ENCODE results near the gene TTC3. TPM values are rescaled to one million over a fixed set of nuclear protein-coding genes. Genes with fewer than 3 reads are reported as not detected.

Gene TTC3
- total RNA-seq (2011; cell fraction: chromatin; rRNA removed; ENCODE audit: low replicate concordance): 68.3 and 340 TPM in 2 replicates
- total RNA-seq (2011; cell fraction: nucleolus; rRNA removed): 36.7 and 62.0 TPM in 2 replicates
- 111 and 148 TPM in 2 replicates for total RNA-seq (2011; cell fraction: nucleoplasm; rRNA removed)
- total RNA-seq (2014; rRNA removed): 92.0 and 120 TPM in 2 replicates
- total RNA-seq (2014; rRNA removed; fragmentation: Illumina TruSeq; extraction: Trizol): 76.9 and 79.7 TPM in 2 replicates
- 78.7 and 84.1 TPM in 2 replicates for total RNA-seq (2015; rRNA removed; fragmentation: Illumina TruSeq; extraction: Trizol)
- 70.2 and 72.3 TPM in 2 replicates for total RNA-seq (2021)
- 50.9 and 55.2 TPM in 2 replicates for polyA plus RNA-seq (2011; rRNA removed)
- polyA plus RNA-seq (2011; cell fraction: cytosol; rRNA removed): 23.6 and 27.3 TPM in 2 replicates
- polyA plus RNA-seq (2011; cell fraction: nucleus; rRNA removed): 76.0 and 95.6 TPM in 2 replicates
- polyA plus RNA-seq (2012): 39.0 and 63.6 TPM in 2 replicates
- 55.2 and 59.5 TPM in 2 replicates for polyA plus RNA-seq (2014; fragmentation: Illumina TruSeq; extraction: Trizol)
- 10 to 100 TPM; 17.5 to 20.2 TPM for polyA plus RNA-seq (2014; fragmentation: Nextera tagmentation; extraction: Ambion mirVana)
- 43.8 and 45.5 TPM in 2 replicates for polyA plus RNA-seq (2014; rRNA removed)
- 113 and 162 TPM in 2 replicates for polyA minus RNA-seq (2011; rRNA and poly(A)+ RNA removed)
- polyA minus RNA-seq (2011; cell fraction: cytosol; rRNA and poly(A)+ RNA removed): 61.4 and 64.4 TPM in 2 replicates
- polyA minus RNA-seq (2011; cell fraction: nucleus; rRNA and poly(A)+ RNA removed): 81.3 and 164 TPM in 2 replicates
- percentile 83 among the genes with signal in this experiment for Bru-seq, nascent RNA
- BruChase-seq, experiment 1, labeled RNA remaining after a 2-hour chase: percentile 88 among the genes with signal in this experiment
- BruChase-seq, experiment 2, labeled RNA remaining after a 6-hour chase: percentile 90 among the genes with signal in this experiment
- long read RNA-seq, experiment 1, transcript TTC3-210 (26 exons, 2,451 nt): major isoform, 10 of 220 reads
- long read RNA-seq, experiment 1, partial matches to known transcripts: 117 of 220 reads
- long read RNA-seq, experiment 1, other reads (novel, unspliced or antisense): 88 of 220 reads
- long read RNA-seq, experiment 2, partial matches to known transcripts: 16 of 51 reads
- long read RNA-seq, experiment 2, other reads (novel, unspliced or antisense): 35 of 51 reads
- long read RNA-seq, experiment 3, partial matches to known transcripts: 9 of 17 reads
- long read RNA-seq, experiment 3, other reads (novel, unspliced or antisense): 6 of 17 reads

DNA sequence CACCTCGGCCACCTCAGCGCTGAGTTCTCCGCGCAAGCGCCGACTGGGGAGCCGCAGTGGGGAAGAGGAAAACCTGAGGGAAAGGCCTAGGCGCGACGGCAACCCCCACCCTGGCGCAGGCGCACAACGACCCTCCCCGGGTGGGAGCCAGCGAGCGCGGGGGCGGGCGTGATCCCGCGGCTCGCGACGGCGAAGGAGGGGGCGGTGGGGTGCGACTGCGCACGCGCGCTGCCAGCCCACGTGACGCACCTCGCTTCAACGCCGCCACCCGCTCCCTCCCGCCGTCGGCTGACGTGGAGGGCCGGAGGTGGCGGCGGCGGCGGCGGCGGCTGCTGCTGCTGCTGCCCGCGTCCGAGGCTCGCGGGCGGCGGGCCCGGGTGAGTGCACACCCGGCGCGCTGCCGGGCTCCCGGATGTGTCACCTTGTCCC is at the start of gene TTC3, which contains the start of gene PIGP:
TSS of gene TTC3 (plus strand) at position 267 of the 429 bp plus-strand sequence. CDS start 14,004 bp downstream, outside the sequence.
TSS of gene PIGP (minus strand) at position 84 of the 429 bp plus-strand sequence. CDS start 556 bp downstream, outside the sequence.
- in situ Hi-C loops (cut with MboI) (no loop called here), intact Hi-C loops (cut with micrococcal nuclease) (no loop called here)
- H2AFZ ChIP-seq (ENCODE audit: low read depth, low read length): peak within 1 kb of the TSS; percentile 88
- H3K79me2 ChIP-seq (ENCODE audit: control insufficient read depth, insufficient read depth, low read length): peaks cover 63% of the 10 kb centered on the region
- no peaks in the 10 kb centered on the region for H3K27me3 ChIP-seq (ENCODE audit: control insufficient read depth in 2 of 2, insufficient read depth in 2 of 2, low read length in 2 of 2)
- ATAC-seq: peak; percentile 83
- CTCF ChIA-PET (ENCODE audit: low intra/inter-chr PET ratio): interaction anchor here (2.8 kb wide), 1 partner anchor 96 kb away, joined by 7 read pairs; no protein-coding TSS in a partner anchor
- DNase-seq (ENCODE audit: extremely low read depth in 1 of 4, low spot score in 3 of 4): peak; percentile 98 to 100 (median 100)
- no peaks in the 10 kb centered on the region for H3K9me3 ChIP-seq (replicated peaks; ENCODE audit: control insufficient read depth, insufficient read depth, low read depth, low read length)
- H3K4me2 ChIP-seq (ENCODE audit: insufficient read depth, low read length): peak within 1 kb of the TSS; percentile 92
- FAIRE-seq: peak; percentile 40
- WGBS (ENCODE audit: insufficient coverage, low coverage, missing lambda C conversion rate): under 1% methylated on average over 36 of the region's 61 CpGs
- H3K9ac ChIP-seq (ENCODE audit: insufficient read depth in 1 of 2, low read depth in 2 of 2, low read length in 2 of 2): peak within 1 kb of the TSS; percentile 92 to 99
- peak within 1 kb of the TSS; percentile 95 for H3K27ac ChIP-seq (ENCODE audit: extremely low read depth, low read depth, low read length)
- H3K4me1 ChIP-seq (replicated peaks in 1 of 2; ENCODE audit: control insufficient read depth in 2 of 2, insufficient read depth in 2 of 2, low read length in 2 of 2): peaks cover 15 to 26% of the 10 kb centered on the region in 2 experiments; a peak in 4 of 5 replicates
- BruUV-seq (replicated peaks): no TSS peak
- peak within 1 kb of the TSS; percentile 69 for H3K4me3 ChIP-seq
- no peaks in the 10 kb centered on the region for H3K9me1 ChIP-seq (ENCODE audit: control insufficient read depth, insufficient read depth, low read length)
- peaks cover 20% of the 10 kb centered on the region; the same call in 2 of the 3 replicates for H3K36me3 ChIP-seq (ENCODE audit: control insufficient read depth, insufficient read depth, low read length)
- POLR2A ChIA-PET: interaction anchor here (1.6 kb wide), 1 partner anchor 13 kb away, joined by 3 read pairs; no protein-coding TSS in a partner anchor
- H4K20me1 ChIP-seq (replicated peaks; ENCODE audit: control insufficient read depth, insufficient read depth, low read length): peaks cover 10% of the 10 kb centered on the region; the same call in 1 of the 2 replicates
- TF ChIP-seq ZNF445 (CRISPR knock-in tag; IDR thresholded peaks at IDR 0.05; ENCODE audit: low read depth) (no peak), PPARD (CRISPR knock-in tag; IDR thresholded peaks at IDR 0.05) (no peak), FOS (IDR thresholded peaks at IDR 0.05; ENCODE audit: extremely low read depth, insufficient read length) (no peak), STAG1 (CRISPR knock-in tag; IDR thresholded peaks at IDR 0.05; ENCODE audit: borderline replicate concordance) (no peak), BACH1 (tag; IDR thresholded peaks at IDR 0.05) (no peak), CBFA2T3 (IDR thresholded peaks at IDR 0.05) (no peak), ZNF584 (CRISPR knock-in tag; IDR thresholded peaks at IDR 0.05; ENCODE audit: low read depth) (no peak), KAT2B (IDR thresholded peaks at IDR 0.05; ENCODE audit: low read depth, low read length) (no peak), PML (IDR thresholded peaks at IDR 0.05; ENCODE audit: low read length) (peak; percentile 1; the same call in 1 of the 2 replicates), TCF15 (CRISPR knock-in tag; IDR thresholded peaks at IDR 0.05) (no peak)
